ENCODE measurements around the gene TSPAN19. TPM values are rescaled to one million over a fixed set of nuclear protein-coding genes. Genes with fewer than 3 reads are reported as not detected.

TSPAN19 gene
- total RNA-seq, 1 donor from 2014 or later: 0.31 TPM

DNA sequence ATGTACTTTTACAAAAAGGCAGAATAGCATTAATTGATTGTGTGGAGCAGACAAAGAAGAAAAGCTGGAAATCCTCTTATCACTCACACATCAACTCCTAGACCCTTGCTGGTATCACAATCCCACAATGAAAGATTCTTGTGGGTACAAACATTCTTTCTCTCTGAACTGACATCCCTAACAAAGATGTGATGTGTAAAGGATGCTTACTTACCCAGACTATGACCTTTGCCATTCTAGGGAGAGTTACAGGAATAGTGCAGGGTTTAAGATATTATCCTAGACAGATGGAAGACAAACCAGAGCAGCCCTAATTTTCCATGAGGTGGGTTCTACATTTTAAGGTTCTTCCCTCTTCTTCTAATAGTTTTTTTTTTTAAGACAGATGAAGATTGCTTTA is 63.1 kb downstream of the TSPAN19 start:
- no peaks in the 10 kb centered on the region for H3K9me3 Mint-ChIP-seq
- peaks cover 4% of the 10 kb centered on the region for H3K4me1 Mint-ChIP-seq
- H3K27me3 Mint-ChIP-seq (ENCODE audit: low read depth): no peaks in the 10 kb centered on the region
- no peaks in the 10 kb centered on the region for H3K36me3 Mint-ChIP-seq
- no peak for DNase-seq (ENCODE audit: low spot score in 2 of 2, unreplicated experiment in 2 of 2)
- no peak for TF ChIP-seq CTCF (IDR thresholded peaks at IDR 0.05; ENCODE audit: unreplicated experiment)
- H3K4me3 Mint-ChIP-seq: no peak overlapping the region
- no peak overlapping the region for H3K27ac Mint-ChIP-seq

- no peak for TF ChIP-seq CTCF (IDR thresholded peaks at IDR 0.05; ENCODE audit: unreplicated experiment)
- H3K27me3 Mint-ChIP-seq (ENCODE audit: low read depth): no peaks in the 10 kb centered on the region
- H3K27ac Mint-ChIP-seq: no peak overlapping the region
- no peaks in the 10 kb centered on the region for H3K9me3 Mint-ChIP-seq
- DNase-seq (ENCODE audit: low spot score in 2 of 2, unreplicated experiment in 2 of 2): no peak
- H3K36me3 Mint-ChIP-seq: no peaks in the 10 kb centered on the region
- peaks cover 4% of the 10 kb centered on the region for H3K4me1 Mint-ChIP-seq
- no peak overlapping the region for H3K4me3 Mint-ChIP-seq
Measured at GRCh38 chr12:84969226-84969625, 66.9 kb downstream of the TSPAN19 start.

Other genes with a start within 250 kb of the TSPAN19 start
- 9.6 to 14.5 TPM (median 9.6 TPM) in 3 replicates for gene SLC6A15, start 123.5 kb downstream of the TSPAN19 start, total RNA-seq
- 3.8 to 4.2 TPM (median 4.0 TPM) in 3 replicates for gene LRRIQ1, start 74 bp upstream of the TSPAN19 start, total RNA-seq
- gene ALX1, start 243.9 kb upstream of the TSPAN19 start, total RNA-seq: 12.4 to 14.2 TPM (median 12.7 TPM) in 3 replicates